HepG2 (cell line): ENCODE measurements around the gene CRNKL1. TPM values are rescaled to one million over a fixed set of nuclear protein-coding genes. Genes with fewer than 3 reads are reported as not detected.
A peak's percentile ranks its signal among the peaks of the same experiment; 100 is the strongest.

Source experiments
- ARHGAP35 ChIP-seq: sonication (generic); formaldehyde crosslinking; IDR thresholded peaks from 2 replicates; pipeline ENCODE4 v1.9.0; 2022; ENCODE audit warnings: mild to moderate bottlenecking, inconsistent platforms, moderate library complexity, missing genetic modification reagents, borderline replicate concordance
- ATF1 ChIP-seq: IDR thresholded peaks from 2 replicates; pipeline ENCODE4 v1.6.1; 2016; ENCODE audit warnings: mild to moderate bottlenecking, control low read depth
- CBFB ChIP-seq: sonication (generic); formaldehyde crosslinking; IDR thresholded peaks from 2 replicates; pipeline ENCODE4 v1.4.0; 2020; ENCODE audit warnings: missing genetic modification reagents
- CEBPG ChIP-seq: IDR thresholded peaks from 2 replicates; pipeline ENCODE4 v1.6.1; 2016
- KMT2A ChIP-seq: sonication (generic); formaldehyde crosslinking; IDR thresholded peaks from 2 replicates; pipeline ENCODE4 v1.4.0; 2020; ENCODE audit warnings: missing genetic modification reagents
- NFRKB ChIP-seq: fragments of 450-650 bp; IDR thresholded peaks from 2 replicates; pipeline ENCODE4 v1.6.1; 2017
- PHF21A ChIP-seq: sonication (generic); formaldehyde crosslinking; IDR thresholded peaks from 2 replicates; pipeline ENCODE4 v1.5.0; 2020; ENCODE audit warnings: mild to moderate bottlenecking, missing genetic modification reagents
- RBM22 ChIP-seq: fragments of 200-400 bp; formaldehyde crosslinking; optimal IDR thresholded peaks from 2 replicates; pipeline ENCODE3; 2017; ENCODE audit warnings: mild to moderate bottlenecking, low read length, moderate library complexity
- RXRA ChIP-seq: sonication (generic); formaldehyde crosslinking; IDR thresholded peaks from 2 replicates; pipeline ENCODE4 v1.5.1; 2020; ENCODE audit warnings: missing genetic modification reagents
- SETDB1 ChIP-seq: sonication (generic); formaldehyde crosslinking; IDR thresholded peaks from 2 replicates; pipeline ENCODE4 v1.5.1; 2020; ENCODE audit warnings: missing genetic modification reagents, mild to moderate bottlenecking, borderline replicate concordance
- SNRNP70 ChIP-seq: fragments of 200-400 bp; formaldehyde crosslinking; IDR thresholded peaks from 2 replicates; pipeline ENCODE4 v1.6.1; 2017; ENCODE audit warnings: mild to moderate bottlenecking, low read depth, low read length, moderate library complexity
- SP4 ChIP-seq: sonication (generic); formaldehyde crosslinking; IDR thresholded peaks from 2 replicates; pipeline ENCODE4 v1.8.1; 2023; ENCODE audit warnings: mild to moderate bottlenecking, missing genetic modification reagents
- ZNF3 ChIP-seq: IDR thresholded peaks from 2 replicates; pipeline ENCODE4 v1.7.0; 2017; ENCODE audit warnings: inconsistent platforms
- ZNF792 ChIP-seq: IDR thresholded peaks from 2 replicates; pipeline ENCODE4 v1.6.1; 2016
- ZNF850 ChIP-seq: sonication (generic); formaldehyde crosslinking; conservative IDR thresholded peaks from 2 replicates; pipeline ENCODE4 v1.9.0; 2021; ENCODE audit warnings: mild to moderate bottlenecking, missing genetic modification reagents
- polyA plus RNA-seq, 8 experiments: library from polyadenylated mRNA; depleted of rRNA in 3 of 8; stranded (reverse) in 7 of 8; unstranded in 1 of 8; fragments of >200 nt; fragmentation: Illumina TruSeq in 4 of 8; extraction: Trizol in 4 of 8; gene quantifications; 2 replicates each; pipeline versions ENCODE4 v1.2.1 to v1.2.3, GENCODE V29; 2011 to 2016; ENCODE audit warnings: low read depth in 4 of 8, missing spikeins in 1 of 8, mixed read lengths in 1 of 8; ENCODE audit not compliant: insufficient read depth in 1 of 8
- total RNA-seq, 5 experiments: library from RNA; depleted of rRNA; stranded (reverse); fragments of >200 nt; fragmentation: Illumina TruSeq; extraction: Trizol; gene quantifications; 2 replicates each; pipeline ENCODE4 v1.2.3, GENCODE V29; 2016; ENCODE audit warnings: low read depth in 1 of 5
- TF ChIP-seq, protein P1 (sequence below): IDR thresholded peaks from 2 replicates; pipeline ENCODE4 v1.6.1; 2016; ENCODE audit warnings: missing biosample characterization, missing genetic modification reagents, low read depth
- TF ChIP-seq, protein P2 (sequence below): IDR thresholded peaks from 2 replicates; pipeline ENCODE4 v1.6.1; 2018; ENCODE audit warnings: missing genetic modification reagents
- TF ChIP-seq, protein P3 (sequence below): sonication (generic); formaldehyde crosslinking; IDR thresholded peaks from 2 replicates; pipeline ENCODE4 v1.8.0; 2022; ENCODE audit warnings: mild to moderate bottlenecking, missing genetic modification reagents
- TF ChIP-seq, protein P4 (sequence below): sonication (generic); formaldehyde crosslinking; IDR thresholded peaks from 2 replicates; pipeline ENCODE4 v1.8.1; 2023; ENCODE audit warnings: mild to moderate bottlenecking, inconsistent platforms, moderate library complexity, missing genetic modification reagents, borderline replicate concordance
- TF ChIP-seq, protein P5 (sequence below): sonication (generic); formaldehyde crosslinking; IDR thresholded peaks from 2 replicates; pipeline ENCODE4 v1.4.0; 2020; ENCODE audit warnings: mild to moderate bottlenecking, missing genetic modification reagents

The CRNKL1 gene
- total and polyA plus RNA-seq, 2 of the 13 experiments (the other 11 are each of a cell fraction or from before 2014, with no cell fraction given), result 12.3 to 64.5 TPM

DNA sequence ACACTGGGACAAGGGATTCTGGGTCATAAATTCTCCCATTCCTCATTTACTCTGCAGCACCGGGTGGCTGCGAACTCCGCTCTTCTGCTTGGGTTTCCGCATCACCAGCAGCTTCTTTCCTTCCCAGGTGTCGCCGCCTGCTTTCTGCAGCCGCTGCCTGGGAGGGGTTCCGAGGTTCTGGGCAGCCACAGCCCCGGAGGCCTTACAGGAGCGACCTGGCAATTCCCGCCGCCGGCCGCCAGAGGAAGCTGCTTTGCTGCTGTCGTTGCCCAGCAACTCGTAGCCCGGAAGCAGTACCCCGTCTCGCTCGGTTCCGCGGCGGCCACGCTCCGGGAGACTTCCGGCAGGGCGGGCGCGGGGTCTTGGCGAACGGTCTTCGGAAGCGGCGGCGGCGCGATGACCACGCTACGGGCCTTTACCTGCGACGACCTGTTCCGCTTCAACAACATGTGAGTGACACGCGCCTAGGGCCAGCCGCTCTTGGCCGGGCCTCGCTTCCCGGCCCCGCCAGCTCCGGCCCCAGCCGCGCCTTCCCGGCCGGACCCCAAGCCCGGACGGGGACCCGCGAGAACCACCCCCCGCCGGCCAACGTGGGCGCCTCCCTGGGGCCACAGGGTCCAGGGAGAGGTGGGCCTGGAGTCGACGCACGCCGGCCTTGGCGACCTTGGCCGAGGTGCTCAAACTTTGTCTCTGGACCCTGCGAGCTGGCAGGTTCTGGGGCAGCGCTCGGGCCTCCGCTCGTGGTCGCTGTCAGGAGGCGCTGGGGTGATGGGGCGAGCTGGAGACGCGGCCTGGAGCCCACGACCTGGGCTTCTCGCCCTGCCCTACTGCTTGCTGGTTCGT lies 35.0 kb downstream of the CRNKL1 start, which contains the start of gene NAA20 (continued):
- TF ChIP-seq CBFB (CRISPR knock-in tag), result peak; percentile 95
- peak; percentile 89; the same call in 1 of the 2 replicates for TF ChIP-seq ZNF850
- 0 out of 2 replicates have a peak, but pooled peaks have one; percentile 75 for TF ChIP-seq SP4 (CRISPR knock-in tag)
- TF ChIP-seq, protein P1, sequence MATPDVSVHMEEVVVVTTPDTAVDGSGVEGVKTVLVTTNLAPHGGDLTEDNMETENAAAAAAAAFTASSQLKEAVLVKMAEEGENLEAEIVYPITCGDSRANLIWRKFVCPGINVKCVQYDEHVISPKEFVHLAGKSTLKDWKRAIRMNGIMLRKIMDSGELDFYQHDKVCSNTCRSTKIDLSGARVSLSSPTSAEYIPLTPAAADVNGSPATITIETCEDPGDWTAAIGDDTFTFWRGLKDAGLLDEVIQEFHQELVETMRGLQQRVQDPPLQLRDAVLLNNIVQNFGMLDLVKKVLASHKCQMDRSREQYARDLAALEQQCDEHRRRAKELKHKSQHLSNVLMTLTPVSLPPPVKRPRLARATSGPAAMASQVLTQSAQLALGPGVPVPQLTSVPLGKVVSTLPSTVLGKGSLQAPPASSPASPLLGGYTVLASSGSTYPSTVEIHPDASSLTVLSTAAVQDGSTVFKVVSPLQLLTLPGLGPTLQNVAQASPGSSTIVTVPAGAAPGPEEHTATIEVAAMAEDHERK, result peak; percentile 79
- peak; percentile 85; the same call in 1 of the 2 replicates for TF ChIP-seq RXRA (CRISPR knock-in tag)
- peak; percentile 30; the same call in 1 of the 2 replicates for TF ChIP-seq CEBPG (CRISPR knock-in tag)
- no peak for TF ChIP-seq ATF1 (CRISPR knock-in tag)
- peak; percentile 100 for TF ChIP-seq KMT2A (CRISPR knock-in tag)
- TF ChIP-seq, protein P2, sequence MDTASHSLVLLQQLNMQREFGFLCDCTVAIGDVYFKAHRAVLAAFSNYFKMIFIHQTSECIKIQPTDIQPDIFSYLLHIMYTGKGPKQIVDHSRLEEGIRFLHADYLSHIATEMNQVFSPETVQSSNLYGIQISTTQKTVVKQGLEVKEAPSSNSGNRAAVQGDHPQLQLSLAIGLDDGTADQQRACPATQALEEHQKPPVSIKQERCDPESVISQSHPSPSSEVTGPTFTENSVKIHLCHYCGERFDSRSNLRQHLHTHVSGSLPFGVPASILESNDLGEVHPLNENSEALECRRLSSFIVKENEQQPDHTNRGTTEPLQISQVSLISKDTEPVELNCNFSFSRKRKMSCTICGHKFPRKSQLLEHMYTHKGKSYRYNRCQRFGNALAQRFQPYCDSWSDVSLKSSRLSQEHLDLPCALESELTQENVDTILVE, result peak; percentile 98
- TF ChIP-seq ZNF3 (CRISPR knock-in tag), result peak; percentile 28; the same call in 1 of the 2 replicates
- TF ChIP-seq RBM22, result peak; percentile 92
- TF ChIP-seq, protein P3, sequence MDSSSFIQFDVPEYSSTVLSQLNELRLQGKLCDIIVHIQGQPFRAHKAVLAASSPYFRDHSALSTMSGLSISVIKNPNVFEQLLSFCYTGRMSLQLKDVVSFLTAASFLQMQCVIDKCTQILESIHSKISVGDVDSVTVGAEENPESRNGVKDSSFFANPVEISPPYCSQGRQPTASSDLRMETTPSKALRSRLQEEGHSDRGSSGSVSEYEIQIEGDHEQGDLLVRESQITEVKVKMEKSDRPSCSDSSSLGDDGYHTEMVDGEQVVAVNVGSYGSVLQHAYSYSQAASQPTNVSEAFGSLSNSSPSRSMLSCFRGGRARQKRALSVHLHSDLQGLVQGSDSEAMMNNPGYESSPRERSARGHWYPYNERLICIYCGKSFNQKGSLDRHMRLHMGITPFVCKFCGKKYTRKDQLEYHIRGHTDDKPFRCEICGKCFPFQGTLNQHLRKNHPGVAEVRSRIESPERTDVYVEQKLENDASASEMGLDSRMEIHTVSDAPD (CRISPR knock-in tag), result peak; percentile 40; the same call in 1 of the 2 replicates
- peak; percentile 98 for TF ChIP-seq ARHGAP35 (CRISPR knock-in tag)
- TF ChIP-seq SETDB1 (CRISPR knock-in tag), result no peak
- peak; percentile 86; the same call in 1 of the 2 replicates for TF ChIP-seq PHF21A (CRISPR knock-in tag)
- TF ChIP-seq, protein P4, sequence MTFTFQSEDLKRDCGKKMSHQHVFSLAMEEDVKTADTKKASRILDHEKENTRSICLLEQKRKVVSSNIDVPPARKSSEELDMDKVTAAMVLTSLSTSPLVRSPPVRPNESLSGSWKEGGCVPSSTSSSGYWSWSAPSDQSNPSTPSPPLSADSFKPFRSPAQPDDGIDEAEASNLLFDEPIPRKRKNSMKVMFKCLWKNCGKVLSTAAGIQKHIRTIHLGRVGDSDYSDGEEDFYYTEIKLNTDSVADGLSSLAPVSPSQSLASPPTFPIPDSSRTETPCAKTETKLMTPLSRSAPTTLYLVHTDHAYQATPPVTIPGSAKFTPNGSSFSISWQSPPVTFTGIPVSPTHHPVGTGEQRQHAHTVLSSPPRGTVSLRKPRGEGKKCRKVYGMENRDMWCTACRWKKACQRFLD (CRISPR knock-in tag), result peak; percentile 99
- no peak for TF ChIP-seq SNRNP70
- TF ChIP-seq NFRKB, result no peak
- TF ChIP-seq ZNF792 (CRISPR knock-in tag), result peak; percentile 92
- TF ChIP-seq, protein P5, sequence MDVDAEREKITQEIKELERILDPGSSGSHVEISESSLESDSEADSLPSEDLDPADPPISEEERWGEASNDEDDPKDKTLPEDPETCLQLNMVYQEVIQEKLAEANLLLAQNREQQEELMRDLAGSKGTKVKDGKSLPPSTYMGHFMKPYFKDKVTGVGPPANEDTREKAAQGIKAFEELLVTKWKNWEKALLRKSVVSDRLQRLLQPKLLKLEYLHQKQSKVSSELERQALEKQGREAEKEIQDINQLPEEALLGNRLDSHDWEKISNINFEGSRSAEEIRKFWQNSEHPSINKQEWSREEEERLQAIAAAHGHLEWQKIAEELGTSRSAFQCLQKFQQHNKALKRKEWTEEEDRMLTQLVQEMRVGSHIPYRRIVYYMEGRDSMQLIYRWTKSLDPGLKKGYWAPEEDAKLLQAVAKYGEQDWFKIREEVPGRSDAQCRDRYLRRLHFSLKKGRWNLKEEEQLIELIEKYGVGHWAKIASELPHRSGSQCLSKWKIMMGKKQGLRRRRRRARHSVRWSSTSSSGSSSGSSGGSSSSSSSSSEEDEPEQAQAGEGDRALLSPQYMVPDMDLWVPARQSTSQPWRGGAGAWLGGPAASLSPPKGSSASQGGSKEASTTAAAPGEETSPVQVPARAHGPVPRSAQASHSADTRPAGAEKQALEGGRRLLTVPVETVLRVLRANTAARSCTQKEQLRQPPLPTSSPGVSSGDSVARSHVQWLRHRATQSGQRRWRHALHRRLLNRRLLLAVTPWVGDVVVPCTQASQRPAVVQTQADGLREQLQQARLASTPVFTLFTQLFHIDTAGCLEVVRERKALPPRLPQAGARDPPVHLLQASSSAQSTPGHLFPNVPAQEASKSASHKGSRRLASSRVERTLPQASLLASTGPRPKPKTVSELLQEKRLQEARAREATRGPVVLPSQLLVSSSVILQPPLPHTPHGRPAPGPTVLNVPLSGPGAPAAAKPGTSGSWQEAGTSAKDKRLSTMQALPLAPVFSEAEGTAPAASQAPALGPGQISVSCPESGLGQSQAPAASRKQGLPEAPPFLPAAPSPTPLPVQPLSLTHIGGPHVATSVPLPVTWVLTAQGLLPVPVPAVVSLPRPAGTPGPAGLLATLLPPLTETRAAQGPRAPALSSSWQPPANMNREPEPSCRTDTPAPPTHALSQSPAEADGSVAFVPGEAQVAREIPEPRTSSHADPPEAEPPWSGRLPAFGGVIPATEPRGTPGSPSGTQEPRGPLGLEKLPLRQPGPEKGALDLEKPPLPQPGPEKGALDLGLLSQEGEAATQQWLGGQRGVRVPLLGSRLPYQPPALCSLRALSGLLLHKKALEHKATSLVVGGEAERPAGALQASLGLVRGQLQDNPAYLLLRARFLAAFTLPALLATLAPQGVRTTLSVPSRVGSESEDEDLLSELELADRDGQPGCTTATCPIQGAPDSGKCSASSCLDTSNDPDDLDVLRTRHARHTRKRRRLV (CRISPR knock-in tag), result no peak; the same call in none of the 2 replicates
